Inferior parietal cortex (tissue), 1 donor: ENCODE data around the gene TLE1.

Experiments used
- DNase-seq: peaks from one replicate; pipeline ENCODE4 v3.0.0-alpha.2; 2016; ENCODE audit errors: extremely low spot score

TLE1 gene

GRCh38 chr9:81549500-81550206 is 139.7 kb downstream of the TLE1 start:
- no peak for DNase-seq

GRCh38 chr9:81548911-81549310 is 140.4 kb downstream of the TLE1 start:
- DNase-seq = no peak

- DNase-seq = no peak
Observed at GRCh38 chr9:81546489-81546888, 142.9 kb downstream of the TLE1 start.

GRCh38 chr9:81543695-81544094 is 145.7 kb downstream of the TLE1 start:
- no peak for DNase-seq

GRCh38 chr9:81542118-81542889 is 147.0 kb downstream of the TLE1 start:
- no peak for DNase-seq

DNA sequence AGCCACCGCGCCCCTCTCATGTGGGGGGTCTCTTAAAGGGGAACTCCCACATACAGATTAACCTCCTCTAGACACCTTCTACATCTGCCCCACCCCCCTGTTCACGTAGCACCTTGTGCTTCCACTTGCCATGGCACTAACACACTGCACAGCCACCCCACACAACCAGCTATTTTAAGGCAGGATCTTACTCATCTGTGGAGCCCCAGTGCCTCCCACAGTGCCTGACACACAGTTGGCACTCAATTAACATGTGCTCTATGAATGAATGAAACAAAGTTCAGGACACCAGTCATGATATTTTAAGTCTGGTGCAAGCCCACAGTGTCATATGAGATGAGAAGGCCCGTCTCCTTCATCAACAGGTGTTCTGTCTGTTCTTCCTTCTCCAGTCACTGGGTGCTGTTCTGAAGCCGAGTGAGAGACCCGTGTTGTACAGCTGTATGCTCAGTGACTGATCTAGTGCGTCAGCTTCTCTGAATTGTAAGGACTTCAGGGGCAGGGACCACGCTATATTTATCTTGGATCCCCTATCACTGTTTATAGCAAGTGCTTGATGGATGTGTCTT is 149.1 kb downstream of the TLE1 start:
- DNase-seq = no peak

- no peak for DNase-seq
Observed at GRCh38 chr9:81539317-81539716, 150.0 kb downstream of the TLE1 start.

GRCh38 chr9:81538890-81539289 is 150.5 kb downstream of the TLE1 start:
- DNase-seq = no peak

GRCh38 chr9:81537964-81538363 is 151.4 kb downstream of the TLE1 start:
- DNase-seq = no peak

DNA sequence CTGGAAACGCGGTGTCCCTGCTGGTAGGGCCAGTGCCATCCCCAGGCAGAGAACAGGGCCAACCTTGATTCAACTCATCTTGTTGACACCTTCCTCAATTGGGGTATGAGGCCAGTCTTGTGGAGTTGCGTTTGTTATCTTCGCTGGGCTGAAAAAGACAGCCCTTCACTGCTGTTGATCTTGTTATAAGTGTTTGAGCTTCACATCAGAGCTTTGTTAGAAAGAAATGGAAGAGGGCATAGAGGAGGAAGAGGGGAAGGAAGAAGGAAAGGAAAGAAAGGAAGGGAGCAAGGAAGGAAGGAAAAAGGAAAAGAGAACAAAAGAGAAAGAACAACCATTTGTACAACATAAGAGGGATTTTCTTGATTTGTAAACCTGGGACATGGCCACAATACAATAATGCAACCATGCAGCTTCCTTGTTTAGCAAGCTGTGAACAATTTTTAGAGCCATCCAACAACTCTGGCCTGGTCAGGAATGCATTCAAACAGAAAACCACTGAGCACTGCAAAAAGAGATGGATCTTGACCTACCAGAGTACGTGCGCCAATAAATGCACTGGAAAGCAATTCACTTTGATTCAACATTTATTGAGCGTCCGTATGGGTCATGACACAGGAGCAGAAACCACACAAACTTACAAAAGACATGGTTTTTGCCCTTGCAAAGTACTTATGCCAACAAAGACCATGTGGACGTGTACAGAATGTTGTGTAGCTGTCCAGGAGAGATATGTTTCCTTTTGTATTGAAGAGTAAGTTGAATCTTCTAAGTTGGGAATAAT is 152.9 kb downstream of the TLE1 start:
- no peak for DNase-seq

DNA sequence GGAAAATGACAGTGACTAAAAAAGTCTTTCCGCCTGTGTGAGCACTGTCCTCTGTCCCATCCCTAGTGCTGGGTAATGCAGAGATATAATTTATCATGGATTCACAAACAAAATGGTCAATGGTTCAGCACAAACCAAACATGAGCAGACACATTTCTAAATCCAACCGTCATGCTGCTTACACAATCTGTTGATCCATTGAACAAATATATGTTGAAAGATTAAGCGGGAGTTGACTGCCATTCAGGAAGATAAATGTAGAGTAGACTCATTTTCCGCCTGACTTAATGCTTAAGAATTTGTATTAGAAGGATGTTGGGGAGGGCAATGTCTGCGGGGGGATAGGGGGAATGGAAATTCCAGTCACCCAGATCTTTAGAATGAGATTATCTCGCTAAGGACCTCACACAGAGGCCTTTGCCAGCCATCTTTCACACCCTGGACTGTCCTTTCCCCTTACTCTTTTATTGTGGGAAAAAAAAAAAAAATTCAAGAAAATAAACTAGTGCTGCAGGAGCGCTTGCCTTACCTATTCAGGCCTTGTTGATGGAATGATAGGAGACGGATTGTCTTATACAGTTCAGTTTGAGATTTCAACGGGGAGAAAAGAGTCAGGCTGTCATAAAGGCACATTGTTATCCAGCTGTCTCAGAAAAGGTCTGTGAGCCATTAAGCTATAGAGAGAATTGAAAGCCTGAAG is 153.7 kb downstream of the TLE1 start:
- DNase-seq = no peak

DNA sequence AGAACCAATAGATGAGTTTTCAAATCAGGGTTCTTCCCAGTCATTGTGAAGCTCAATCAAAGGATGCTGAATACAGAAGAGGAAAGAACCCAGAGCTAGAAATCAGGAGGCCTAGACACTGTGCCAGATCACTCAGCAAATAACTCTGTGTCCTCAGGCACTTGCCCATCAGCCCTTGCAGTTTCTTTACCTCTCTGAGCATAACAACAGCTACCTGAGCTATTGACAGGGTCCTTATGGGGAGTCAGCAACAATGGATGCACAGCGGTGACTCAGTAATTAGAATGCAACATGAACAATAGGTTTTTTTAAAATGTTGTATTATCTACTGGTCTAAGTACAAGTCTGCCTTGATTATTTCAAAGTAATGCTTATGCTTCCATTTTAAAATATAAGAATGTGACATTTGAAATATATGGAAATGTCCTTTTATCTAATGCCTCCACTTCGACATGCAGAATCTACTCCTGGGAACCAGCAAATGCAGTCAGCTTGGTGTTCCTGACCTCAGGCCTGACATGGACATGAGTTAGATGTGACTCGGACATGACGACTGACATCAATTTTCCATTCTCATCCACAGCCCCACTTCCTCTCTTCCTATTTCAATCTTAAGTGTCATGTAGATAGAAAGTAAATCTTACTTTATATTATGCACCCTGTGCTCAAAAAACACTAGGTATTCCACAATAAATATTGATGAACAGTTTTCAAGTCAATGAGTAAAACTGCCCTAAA is 155.0 kb downstream of the TLE1 start:
- no peak for DNase-seq
